Measurements from ENCODE around the gene STAT5A.

The STAT5A gene

DNA sequence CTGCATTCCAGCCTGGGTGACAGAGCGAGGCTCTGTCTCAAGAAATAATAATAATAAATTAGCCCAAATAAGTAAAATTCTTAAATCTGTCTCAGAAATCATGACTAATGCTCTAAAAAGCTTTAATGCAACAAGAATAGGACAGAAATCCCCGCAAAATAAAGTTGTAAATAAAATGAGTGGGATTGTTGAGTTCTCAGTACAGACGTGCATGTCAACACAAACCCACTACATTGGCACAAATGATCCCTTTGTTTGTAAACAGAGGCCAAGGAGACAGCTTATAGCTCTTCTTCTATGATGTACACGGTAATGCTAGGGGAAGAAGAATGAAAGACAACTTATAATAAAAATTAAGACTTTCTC lies 18.1 kb upstream of the STAT5A start:
- no peak for FAIRE-seq

DNA sequence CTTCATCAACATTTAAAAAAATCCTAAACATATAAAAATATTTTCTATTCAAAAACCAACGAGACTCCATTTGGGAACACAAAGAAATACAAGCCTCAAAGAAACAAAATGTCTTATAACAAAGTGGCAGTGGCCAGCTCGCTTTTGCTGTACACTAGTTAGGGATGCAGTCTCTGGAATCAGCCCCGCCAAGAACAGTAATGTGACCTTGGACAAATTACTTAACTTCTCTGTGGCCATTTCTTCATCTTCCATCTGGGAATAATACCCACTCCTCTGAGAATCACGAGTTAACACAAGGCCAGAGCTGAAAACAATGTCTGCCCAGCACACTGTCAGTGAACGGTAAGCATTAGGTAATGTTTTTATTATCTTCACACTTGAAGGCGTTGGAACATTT lies 17.7 kb upstream of the STAT5A start:
- FAIRE-seq: no peak

DNA sequence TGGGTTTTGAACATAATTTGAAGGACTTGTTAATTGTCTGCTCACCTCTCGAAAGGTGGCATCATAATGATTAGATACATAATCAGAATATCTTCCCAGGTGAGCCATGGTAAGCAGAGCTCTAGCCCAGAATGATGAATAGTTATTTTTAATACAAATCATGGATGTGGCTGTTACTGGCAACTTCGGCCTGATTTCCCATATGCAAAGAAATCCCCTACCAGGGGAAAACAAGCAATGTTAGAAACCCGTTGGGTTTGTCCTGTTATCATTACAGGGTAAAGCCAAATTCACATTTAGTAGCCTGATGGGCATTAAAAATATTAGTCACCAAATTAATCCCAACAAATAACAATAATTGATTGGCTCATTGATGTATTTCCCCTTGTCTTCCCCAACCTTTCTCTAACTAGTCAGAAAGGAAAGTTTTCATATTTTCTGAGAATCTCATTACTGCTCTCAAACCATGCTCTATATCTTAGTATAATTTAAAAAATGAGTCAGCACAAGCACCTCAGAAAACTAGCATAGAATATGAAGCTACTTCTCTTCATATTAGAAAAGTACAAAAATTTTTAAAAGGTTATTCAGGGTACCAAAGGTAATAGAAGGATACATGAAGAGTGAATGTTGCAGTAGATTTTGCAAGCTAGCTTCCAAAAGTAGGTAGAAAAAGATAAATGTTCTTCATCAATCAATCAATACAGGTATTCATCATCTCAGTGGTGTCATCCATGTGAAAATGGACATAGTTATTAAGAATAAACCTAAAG lies 17.1 kb upstream of the STAT5A start:
- no peak for FAIRE-seq

DNA sequence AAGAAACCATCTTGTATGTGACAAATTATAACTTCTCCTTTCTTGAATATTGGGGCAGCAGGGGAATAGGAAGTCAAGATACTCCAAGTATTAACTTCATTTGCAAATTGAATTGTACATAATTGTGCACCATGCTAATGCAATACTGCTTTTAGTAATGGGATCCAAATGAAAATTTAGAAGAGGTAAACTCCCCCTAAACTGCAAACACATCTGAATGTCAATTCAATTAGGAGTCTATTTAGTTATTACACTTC lies 16.6 kb upstream of the STAT5A start:
- no peak for FAIRE-seq

DNA sequence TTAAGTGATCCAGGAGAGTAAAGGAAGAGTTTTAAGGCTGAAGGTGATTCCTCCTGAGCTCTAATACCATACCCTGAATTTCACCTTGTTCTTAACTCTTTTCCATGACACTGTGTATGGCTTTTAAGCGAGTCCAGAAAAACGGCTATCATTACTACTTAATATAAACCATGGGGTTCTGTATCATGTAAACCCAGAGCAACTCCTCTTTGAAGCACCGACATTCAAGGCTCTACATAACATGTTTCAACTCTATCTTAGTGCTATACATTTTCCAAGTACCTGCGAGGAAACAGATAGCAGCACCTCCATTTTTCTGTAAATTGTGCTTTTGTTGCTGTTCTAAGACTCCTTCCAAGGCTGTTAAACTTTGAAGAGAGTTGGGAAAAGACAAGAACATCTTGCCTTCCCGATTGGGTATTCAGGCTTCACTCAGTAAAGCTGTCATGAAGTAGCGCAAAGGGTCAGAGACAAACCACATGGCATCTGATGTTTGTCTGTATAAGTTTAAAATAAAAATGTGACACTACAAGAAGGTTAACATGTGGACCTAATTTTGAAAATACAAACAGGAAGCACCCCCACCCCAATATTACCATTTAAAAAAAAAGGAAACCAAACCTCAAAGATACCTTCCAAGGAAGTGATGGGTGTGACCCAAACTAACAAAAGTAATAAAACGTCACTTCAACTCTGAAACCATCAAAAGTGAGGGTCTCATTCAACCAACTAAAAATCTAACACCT lies 16.0 kb upstream of the STAT5A start:
- no peak for FAIRE-seq

DNA sequence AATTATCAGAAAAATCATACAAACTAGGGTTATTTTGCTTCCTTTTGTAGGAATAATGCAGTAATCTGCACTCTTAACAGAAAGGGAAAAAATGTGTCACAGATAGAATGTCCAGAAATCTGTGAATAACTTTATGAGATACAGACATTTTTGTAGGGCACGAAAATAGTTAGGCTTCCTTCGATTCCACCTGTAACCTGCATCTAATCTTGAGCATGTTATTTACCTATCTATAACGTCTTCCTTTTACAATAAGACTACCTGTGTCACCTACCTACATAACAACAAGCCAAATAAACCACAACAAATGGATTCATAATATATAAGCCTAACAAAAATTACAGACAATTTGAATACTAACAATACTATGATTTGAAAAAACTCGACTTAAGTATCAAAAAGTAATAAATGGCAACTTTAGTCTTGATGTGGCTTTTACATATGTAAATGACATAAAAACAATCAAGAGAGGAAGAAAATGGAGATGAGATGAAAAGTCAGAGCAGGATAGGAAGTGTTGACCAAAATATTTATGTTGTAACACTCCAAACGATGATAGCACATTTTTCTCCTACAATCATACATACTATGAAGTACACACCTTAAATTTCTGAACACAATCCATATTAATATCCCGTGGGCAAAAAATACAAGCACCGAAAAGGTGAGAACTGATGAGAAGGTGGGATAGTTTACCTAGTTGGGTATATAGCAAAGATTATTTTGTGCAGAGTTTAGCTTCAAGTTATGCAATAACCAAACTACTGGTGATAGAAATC lies 14.6 kb upstream of the STAT5A start:
- no peak for FAIRE-seq

DNA sequence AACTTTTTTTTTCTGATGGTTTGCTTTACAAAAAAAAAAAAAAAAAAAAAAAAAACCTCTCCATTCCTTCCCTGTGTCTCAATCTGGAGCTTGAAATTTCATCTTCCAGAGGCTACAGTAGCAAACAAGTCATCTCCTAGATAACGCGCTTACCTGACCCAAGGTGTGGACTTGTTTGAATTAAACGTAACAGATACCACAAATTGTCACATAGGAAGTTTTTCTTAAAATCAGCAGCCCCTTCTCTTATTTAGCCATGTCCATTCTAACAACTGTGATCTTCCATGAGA lies 14.1 kb upstream of the STAT5A start:
- FAIRE-seq: no peak

DNA sequence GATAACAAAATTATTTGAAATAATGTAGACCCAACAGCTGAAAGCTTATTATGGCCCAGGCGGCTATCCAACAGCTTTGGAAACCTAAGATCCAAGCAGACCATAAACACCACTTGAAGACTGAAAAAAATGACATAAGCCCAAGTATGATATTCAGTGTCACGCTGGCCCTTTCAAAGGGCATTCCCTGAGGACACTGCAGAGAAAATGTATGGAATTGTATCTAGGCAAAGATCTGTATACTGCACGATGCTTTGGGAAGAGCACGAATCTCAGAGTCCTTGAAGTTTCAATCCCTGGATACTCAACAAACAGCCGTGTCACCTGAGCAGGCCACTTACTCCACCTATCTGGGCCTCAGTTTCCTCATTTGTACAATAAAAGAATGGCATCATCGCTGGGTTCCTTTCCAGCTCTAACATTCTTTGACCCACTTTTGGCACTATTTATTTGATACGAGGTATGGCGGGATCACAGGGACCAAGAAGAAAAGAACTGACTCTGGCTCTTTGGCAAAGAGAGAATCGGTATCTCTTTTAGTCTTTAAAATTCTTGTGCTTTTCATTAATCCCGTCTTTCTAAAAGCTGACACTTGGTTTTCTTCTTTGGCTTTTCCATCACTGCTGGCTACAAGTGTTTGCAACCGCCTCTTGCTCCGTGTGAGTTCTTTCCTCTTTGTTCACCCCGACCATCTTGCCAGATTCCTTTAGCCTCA lies 13.3 kb upstream of the STAT5A start:
- no peak for FAIRE-seq

DNA sequence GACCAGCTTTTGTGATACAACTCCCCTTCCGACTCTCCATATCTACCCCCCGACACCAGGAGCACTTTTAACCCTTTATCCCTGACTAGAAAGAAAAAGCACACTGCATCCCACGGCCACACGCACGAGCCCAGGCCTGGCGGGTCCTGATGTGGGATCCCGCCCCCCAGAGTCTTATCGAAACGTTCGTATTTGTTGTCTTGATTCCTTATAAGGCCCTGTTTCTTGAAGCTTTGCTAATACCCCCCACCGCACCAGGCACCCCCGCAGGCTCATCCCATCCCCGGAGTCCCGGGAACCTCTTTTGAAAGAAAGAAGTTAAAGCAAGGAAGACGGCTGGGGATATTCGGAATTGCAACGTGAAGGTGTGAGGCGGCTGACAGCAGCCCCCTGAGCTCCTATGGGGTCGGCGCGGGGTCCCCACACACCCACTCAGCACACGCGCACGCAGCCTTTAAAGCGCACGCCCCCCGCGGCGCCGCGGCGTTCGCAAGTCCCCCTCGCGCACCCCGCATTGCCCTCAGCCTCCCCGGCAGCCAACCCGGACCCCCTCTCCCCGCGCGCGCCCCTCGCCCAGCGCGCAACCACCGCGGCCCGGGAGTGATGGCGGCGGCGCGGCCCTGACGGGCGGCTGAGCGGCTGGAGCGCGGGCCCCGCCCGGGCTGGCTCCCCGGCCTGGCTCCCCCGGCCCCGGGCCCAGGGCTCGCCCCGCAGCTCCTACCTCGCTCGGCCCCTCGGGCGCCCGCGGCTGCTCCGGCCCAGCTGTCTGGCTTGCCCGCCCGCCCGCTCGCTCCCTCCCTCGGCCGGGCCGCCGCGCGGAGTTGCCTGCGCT lies 12.6 kb upstream of the STAT5A start:
- no peak for FAIRE-seq

DNA sequence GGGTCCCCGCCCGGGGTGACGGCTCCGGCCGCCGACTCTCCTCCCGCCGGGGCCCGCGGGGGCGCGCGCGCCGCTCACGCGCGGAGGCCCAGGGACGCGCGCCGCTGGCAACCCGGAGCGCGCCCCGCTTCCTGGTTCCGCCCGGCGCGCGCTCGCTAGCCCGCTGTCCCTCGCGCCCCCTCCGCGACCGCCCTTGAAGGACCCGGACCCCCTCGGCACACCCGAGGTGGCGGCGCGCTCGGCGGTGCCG lies 12.0 kb upstream of the STAT5A start, which contains the start of gene STAT5B:
Gene STAT5B, minus strand, starts transcription at position 33 of the 250 bp plus-strand sequence. CDS start 44,264 bp downstream, outside the sequence.
- no peak for FAIRE-seq

DNA sequence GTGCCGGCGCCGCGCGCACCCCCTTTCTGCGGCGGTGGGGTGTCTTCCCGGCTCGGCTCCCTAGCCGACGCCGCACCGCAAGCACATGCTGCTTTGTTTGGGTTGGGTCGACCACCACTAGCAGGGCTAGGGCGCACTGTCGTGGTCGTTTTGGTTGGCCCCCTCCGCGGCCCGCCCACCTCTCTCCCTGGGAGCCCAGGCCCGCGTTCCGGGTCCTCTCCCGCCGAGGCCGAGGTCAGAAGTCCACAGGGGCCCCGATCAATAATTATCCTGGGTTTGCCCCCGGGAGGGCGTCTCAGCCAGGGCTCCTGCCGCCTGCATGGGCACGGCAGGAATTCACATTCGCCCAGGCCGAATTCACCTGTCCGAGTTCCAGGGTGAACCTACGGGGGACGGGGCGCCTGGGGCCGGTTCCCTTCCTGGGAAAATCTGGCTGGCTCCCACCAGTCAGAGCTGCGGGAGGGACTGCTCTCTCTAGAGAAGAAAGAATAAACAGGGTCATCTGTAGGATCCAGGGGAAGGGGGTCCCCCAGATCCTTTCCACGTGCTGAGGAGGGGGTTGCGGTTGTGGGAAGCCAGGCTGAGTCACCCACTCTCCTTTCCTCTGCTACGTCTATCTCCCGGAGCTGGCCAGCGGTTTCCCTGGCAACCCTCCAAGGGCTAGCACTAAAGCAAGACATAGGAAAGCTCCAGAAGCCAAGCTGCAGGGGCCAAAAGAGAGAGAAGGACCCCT lies 11.5 kb upstream of the STAT5A start:
- no peak for FAIRE-seq

DNA sequence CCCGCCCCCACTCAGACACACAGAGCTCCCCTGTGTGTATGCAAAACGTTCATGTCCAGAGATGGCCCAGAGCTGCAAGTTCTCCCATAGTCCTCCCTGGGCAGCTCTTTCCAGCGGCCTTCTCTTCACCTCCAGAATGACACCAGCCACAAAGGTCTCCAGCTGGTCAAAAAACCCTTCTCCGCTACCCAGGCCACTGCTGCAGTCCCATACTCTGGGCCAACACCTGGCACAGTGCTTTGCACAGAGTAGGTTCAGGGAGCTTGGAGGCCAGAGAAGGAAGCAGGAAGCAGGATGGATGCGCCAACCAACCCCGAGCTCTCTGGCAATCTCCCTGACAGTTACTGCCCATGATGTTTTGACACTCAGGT lies 11.0 kb upstream of the STAT5A start:
- FAIRE-seq: no peak

DNA sequence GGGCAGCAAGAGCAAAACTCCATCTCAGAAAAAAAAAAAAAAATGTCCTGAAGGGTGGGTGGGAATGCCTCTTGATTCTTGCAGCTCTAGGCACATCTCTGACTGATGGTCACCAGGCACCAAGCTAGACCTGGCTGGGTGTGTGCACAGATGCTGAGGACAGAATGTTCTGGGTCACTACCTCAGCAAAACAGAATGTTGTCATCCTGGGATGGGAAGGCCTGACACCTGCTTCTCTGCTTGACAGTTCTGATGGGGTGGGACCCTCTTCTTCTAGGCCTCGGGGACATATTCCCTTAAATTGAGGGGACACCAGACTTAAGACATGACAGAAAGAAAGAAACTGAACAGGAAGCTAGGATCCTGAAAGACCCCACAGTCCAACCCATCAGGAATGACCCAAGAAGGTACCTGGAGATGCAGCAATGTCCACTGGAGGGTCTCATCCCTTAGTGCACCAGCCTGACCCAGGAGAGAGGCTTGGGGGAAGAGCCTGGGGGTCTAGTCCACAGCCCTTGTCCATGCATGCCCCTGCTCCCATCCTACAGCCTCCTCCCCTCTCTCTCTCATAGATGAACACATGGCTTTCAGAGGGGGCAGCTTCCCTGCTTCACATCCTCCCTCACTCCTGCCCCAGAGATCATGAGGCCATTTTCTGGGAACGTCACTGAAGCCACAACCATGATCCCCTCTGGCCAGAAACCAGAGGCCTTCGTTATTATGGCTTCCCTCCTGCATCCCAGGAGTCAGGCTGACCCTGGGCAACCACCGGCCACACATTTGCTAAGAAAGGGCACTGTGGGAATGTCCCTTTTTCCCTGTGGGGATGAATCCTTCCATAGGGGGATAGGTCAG lies 8.3 kb upstream of the STAT5A start:
- FAIRE-seq: no peak

DNA sequence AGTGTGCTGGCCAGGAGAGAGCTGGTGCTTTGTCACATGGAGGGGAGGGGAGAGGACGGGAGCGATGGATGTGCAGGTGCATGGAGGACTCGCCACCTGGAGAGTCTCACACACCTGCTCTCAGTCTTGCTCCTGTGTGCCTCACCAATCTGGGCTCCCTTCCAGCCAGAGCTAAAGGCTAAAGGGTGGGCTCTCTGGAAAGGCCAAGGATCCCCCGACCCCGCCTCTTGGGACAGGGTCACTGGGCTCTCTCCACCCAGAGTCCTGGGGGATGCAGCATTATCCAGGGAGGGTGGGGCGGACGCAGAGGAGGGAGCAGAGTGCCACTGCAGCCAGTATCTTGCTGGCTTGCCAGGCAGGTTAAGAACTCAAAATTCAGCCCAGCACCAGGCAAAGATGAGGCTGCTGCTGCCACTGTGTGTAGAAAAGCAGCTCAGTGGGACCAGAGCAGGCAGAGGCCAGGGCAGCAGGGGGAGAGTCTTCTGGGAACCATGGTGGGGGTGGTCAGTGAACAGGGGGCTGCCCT lies 6.7 kb upstream of the STAT5A start:
- FAIRE-seq: no peak

DNA sequence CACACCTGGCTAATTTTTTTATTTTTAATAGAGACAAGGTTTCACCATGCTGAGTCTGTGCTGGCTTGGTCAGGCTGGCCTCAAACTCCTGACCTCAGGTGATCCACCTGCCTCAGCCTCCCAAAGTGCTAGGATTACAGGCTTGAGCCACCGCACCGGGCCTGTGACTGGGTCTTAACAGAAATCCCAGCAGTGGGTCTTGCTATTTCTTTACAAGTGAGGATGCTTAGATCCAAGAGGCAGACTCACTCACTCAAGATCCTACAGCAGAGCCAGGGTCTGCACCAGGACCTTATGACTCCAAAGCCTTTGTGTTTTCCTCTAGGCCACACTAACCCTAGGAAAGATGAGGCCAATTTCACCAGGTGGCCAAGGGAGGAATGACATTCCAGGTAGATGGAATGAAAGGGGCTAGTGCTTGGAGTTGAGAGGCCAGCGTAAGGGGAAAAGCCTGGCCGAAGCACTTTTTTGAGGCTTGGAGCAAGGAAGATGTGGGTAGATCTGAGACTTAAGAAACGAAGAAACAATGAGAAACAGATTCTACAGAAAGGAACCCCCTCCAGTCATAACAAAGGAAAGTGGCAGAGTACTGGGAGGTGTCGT lies 5.7 kb upstream of the STAT5A start:
- no peak for FAIRE-seq

DNA sequence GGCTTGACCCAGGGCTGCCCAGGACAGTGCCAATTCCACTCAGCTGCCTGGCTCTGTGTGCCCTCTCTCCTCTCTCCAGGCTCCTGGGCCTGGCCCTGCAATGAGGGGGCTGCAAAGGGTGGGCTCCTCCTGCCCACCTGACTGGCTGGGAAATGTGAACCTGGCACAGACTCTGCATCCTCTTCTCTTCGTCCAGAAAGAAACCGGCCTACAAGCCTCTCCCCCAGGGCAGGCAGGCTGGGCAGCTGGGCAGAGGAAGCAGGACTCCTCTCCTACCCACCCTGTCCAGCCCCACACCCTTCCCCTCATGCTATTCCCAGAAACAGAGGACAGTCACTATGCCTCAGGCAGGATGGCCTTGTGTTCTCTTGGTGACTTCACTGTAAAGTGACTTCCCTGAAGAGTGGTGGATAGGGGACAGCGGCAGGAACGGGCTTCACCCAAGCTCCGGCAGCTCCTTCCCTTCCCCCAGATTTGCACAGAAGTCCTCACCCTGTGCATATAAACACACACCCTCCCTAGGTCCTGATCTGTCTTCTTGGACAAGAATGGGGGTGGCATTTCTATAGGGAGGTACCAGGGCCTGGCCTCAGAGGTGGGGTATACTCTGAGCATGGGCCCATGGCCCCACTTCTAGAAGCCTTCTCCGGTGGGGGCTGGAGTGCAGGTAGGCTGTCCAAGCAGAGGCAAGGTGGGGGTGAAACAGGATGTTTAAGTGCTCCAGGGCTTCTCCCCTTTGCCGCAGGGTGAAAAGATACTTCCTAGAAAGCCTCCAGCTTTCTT lies 4.9 kb upstream of the STAT5A start:
- FAIRE-seq: no peak

DNA sequence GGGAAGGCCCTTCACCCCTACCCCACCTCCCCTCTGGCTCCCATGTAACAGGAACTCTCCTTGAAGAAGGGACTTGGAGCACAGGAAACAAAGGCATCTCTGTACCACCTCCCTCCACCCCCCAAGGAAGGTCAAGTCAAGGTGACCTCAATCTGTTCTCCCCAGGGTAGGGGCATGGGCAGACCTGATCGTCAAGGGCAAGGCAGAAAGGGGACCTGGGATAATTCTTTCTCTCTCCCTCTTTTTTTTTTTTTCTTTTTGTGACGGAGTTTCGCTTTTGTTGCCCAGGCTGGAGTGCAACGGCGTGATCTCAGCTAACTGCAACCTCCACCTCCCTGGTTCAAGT lies 4.3 kb upstream of the STAT5A start:
- no peak for FAIRE-seq

DNA sequence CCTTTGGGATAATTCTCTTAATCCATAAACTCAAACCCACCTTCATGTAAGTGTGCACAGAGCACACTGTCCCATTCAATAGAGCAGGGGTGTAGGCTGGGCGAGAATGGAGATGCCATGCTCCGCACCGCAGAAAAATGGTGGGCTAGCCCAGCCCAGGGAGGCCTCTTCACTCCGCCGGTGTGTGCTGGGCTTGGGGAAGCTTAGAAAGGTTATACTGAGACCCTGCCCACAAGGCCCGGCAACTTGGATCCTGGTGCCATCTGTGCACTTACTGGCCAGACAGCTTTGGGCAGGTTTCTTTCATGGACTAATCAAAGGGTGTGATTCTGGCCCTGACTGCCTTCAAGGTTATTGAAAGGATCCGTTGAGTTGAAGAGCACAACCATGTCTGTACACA lies 3.7 kb upstream of the STAT5A start:
- FAIRE-seq: no peak

DNA sequence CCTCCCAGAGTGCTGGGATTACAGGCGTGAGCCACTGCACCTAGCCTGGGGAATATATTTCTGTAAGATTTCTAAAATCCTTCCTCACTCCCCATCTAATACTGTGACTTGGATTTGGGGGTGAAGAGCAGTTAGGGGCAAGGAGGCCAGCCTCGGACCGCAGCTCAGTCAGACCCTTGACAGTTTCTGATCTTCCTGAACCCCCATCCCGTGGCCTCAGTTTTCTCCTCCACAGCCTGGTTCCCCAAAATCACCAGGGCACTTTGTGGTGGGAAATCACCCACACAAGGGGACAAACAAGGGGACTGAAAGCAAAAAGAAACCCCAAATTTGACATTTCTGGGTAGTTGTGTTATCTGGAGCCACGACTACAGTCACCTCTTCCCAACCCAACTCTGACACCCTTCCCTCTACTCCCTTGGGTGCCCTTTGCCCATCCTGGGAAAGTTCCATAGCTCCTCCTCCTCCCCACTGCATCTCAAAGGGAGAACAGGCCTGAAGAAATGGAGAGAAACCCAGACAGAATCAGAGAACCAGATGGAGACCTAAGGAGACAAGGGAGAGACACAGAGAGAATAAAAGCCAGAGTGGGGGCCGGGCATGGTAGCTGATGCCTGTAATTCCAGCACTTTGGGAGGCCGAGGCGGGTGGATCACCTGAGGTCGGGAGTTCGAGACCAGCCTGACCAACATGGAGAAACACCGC lies 2.8 kb upstream of the STAT5A start:
- no peak for FAIRE-seq
